T follicular helper cell (primary cell): ENCODE results near the gene TCP10L.
"Not testable (repeated sequence)": the region's sequence is repeated elsewhere in the genome, so short reads cannot be mapped to it uniquely, and the experiment has no call there.

Source experiments
- DNase-seq: peaks from one replicate; pipeline ENCODE4 v3.0.0-alpha.2; 2020; ENCODE audit warnings: low read depth
- total RNA-seq, 2 experiments: gene quantifications; one replicate each; lab custom pipeline; 2026; lab: John Stamatoyannopoulos, UW

TCP10L gene, protein sequence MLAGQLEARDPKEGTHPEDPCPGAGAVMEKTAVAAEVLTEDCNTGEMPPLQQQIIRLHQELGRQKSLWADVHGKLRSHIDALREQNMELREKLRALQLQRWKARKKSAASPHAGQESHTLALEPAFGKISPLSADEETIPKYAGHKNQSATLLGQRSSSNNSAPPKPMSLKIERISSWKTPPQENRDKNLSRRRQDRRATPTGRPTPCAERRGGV
- total RNA-seq: 0.09 to 0.96 reads per million in 2 experiments

DNA sequence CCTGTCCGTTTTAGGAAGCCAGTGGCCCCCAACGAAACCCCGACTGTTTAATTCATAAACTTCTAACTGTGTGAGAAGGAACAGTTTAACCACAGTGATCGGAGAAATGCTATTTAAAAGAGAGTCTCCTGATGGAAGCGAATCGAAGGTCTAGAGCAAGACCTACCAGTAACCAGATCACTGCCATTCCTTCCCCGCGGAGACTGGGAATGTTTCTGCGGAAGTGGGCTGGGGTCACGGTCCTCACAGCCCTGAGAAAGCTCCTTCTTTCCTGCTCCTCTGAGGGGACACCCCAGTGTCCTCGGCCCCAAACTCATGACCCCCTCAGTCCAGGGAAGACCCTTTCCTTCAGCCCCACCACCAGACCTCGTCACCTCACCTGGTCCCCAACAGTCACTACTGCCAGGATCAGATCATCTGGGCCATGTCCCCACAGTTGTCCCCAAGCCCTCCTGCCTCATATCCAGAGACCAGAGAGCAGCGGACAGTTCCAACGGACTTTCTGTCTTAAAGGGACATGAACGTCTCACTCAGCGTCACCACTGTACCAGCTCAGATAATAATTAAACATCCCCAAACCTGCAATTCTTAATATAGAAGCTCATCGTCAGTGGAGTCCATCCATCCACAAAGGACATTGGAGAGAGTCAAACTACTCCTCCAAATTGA, at the start of gene TCP10L:
TCP10L (minus strand) TSS at position 482 of the 669 bp plus-strand sequence. CDS start 1,219 bp downstream, outside the sequence.
- no peak for DNase-seq

- no peak for DNase-seq
These were observed 41.4 kb upstream of the TCP10L start for GRCh38 chr21:32626621-32627196.

DNA sequence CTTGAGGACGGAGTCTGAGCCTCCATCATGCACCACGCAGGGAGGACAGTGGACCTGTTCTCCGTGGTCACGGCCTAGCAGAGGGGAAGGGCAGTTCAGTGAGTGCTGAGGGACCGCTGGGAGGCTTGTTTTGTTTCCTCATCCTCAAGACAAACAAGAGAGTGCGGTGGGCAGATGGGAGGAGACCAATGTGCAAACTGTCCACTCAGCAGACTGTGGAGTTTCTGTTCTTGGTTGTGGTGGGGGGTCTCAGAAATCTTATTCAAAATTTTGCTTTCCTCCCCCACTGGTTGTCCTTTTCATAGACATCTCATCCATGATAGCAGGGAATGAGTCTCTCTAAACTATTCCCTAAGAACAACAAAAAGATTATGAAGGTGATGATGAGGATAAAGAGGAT, 32.9 kb upstream of the TCP10L start:
- not testable (repeated sequence) for DNase-seq

DNA sequence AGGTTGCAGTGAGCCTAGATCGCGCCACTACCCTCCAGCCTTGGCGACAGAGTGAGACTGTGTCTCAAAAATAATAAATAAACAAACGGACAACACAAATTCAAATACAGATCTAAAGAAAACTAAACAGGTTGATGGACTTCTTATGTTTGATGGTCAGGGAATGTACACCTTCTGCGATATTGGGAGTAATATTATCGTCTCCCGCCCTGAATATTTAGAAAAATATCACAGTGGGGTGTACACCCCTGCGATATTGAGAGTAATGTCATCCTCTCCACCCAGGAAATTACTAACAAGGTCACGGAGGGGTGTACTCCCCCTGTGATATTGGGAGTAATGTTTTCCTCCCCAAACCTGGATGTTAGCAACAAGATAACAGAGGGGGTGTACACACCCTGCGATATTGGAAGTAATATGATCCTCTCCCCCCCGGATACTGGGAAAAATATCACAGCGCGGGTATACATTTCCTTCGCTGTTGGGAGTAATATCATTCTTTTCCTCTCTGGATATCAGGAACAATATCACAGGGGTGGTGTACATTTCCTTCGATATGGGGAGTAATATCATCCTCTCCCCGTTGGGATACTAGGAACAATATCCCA, 28.2 kb upstream of the TCP10L start:
- no peak for DNase-seq

DNA sequence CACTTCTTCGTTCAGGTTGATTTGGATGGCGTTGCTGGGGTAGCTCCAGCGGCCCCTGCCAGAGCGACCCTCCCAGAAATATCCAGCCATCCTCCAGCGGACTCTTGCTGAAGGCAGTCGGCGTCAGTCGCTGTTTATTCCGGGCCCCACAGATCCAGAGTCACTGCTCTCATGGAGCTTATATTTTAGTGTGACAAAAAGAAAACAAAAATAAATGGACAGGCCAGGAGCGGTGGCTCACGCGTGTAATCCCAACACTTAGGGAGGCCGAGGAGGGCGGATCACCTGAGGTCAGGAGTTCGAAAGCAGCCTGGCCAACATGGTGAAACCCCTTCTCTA, 27.6 kb upstream of the TCP10L start:
- DNase-seq: no peak

- peak; percentile 82 for DNase-seq
These were observed 27.0 kb upstream of the TCP10L start, which contains the start of gene CFAP298 for GRCh38 chr21:32612075-32612998. Gene CFAP298, minus strand, starts transcription at chr21:32612377. Its CDS starts 134 bp downstream, at chr21:32612243.

GRCh38 chr21:32611471-32611997, 26.2 kb upstream of the TCP10L start:
- peak; percentile 9 for DNase-seq

- DNase-seq: not testable (repeated sequence)
These were observed 25.6 kb upstream of the TCP10L start for GRCh38 chr21:32610940-32611339.

DNA sequence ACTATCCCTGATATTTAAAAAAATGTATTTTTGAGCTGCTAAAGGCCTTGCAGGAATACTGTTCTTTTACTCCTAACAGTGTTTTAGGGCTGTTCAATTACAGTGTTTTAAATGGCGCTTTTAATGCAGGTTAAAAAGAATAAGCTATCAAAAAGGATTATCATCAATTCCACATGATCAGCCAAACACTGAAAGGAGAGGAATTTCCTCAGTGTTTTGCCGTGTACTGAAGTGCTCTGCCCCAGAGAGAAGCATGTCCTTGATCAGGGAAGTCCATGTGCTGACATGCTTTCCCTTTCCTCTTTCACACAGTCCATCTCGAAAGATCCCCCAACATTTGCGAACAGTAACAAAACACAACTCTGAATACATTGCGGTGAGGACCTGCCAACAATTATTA, 23.5 kb upstream of the TCP10L start:
- no peak for DNase-seq

- no peak for DNase-seq
These were observed 20.1 kb upstream of the TCP10L start for GRCh38 chr21:32605469-32605868.

DNA sequence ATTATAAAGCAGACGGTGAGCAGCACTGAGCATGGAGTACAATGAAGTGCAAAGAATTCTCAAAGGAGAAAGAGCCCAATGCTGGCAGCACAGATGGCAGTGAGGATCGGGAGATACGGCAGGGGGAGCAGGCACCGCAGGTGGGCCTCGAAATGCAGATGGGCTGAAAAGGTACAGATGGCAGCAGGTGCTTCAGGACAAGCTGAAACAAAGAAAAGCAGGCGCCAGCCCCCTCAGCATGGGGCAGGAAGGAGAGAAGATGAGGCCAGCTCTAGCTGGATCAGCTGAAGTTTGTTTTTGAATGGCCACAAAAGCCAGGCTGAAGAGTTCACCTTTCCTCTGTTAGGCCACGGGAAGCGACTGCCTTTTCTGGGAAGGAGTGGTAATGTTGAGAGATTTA, 19.1 kb upstream of the TCP10L start:
- DNase-seq: no peak

- no peak for DNase-seq
These were observed 17.8 kb upstream of the TCP10L start for GRCh38 chr21:32603131-32603530.

DNA sequence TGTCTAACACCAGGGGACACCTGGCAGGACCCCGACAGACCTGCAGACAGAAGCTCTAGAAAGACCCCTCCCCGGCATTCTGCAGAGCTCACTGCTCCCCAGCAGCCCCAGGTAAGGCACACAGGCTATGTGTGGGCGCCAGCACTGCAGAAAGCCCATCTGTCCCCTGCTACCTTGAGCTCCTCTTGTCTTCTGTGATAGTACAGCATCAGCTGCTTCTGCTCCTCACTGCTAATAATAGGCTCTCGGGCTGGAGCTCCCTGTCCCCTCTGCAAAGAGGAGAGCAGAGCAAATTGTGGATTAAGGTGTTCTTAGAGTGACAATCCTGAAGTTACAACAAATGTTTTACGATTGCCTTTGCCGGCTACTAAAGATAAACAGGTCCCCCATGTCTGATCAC, 16.8 kb upstream of the TCP10L start:
- DNase-seq: no peak

- no peak for DNase-seq
These were observed 14.2 kb upstream of the TCP10L start for GRCh38 chr21:32599526-32599925.

- no peak for DNase-seq
These were observed 13.8 kb upstream of the TCP10L start for GRCh38 chr21:32599091-32599490.

GRCh38 chr21:32597205-32597604, 11.9 kb upstream of the TCP10L start:
- DNase-seq: no peak

DNA sequence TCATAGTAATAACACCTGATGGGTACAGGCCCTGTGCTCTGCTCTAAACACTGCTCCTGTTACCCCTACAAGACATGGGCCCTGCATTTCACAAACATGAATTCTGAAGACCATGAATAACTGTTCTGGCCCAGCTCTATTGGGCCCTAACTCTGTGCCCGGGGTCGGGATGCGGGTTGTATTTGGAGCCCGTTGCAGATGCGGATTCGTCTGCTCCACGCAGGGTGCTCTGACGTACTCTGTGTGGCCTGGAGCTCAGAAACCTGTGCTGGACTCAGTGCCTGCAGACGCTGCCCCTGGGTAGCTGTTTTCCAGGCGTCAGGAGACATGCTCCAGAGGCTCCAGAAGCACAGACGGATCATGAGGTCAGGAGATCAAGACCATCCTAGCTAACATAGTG, 10.1 kb upstream of the TCP10L start:
- no peak for DNase-seq

DNA sequence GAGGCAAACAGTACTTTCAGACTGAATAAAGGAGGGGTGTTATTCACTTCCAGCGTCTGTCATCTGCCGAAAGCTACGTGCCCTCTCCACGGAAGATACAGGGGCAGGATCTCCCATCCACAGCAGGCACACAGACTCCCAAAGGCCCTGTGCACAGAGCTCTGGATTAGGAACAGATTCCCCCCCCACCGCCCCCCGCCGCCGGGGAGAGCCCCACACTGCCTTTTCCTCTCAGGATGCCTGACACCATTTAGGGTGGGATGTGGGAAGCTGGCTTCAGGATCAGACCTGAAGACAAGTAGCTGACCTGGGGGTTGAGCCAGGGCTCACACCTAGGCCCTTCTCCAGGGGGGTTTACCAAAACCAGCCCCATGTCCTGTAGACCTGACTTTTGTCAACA, 8.4 kb upstream of the TCP10L start:
- DNase-seq: no peak

DNA sequence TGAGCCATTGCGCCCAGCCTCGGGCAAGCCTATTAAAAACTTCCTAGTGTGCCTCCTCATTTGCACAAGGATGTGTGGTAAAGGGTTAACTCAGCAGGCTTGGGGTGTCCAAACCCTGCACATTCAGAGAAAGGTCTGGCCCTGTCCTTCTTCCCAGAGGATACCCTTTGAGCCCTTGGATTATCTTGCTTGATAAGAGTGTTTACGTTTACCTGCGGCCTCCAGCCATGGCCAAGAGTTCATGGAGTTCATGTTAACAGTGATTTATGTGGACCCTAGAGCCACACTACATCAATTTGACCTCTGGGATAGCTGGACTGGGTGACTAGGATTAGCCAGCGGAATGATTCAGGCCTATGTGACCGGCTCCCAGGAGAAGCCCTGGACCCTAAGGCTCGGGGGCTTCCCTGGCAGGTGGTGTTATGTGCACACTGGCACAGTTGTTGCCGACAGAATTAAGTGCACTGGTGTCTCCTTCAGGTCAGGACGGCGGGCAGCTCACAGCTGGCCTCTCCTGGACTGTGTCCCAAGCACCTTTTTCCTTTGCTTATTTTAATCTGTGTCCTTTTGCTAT, 7.7 kb upstream of the TCP10L start:
- no peak for DNase-seq

DNA sequence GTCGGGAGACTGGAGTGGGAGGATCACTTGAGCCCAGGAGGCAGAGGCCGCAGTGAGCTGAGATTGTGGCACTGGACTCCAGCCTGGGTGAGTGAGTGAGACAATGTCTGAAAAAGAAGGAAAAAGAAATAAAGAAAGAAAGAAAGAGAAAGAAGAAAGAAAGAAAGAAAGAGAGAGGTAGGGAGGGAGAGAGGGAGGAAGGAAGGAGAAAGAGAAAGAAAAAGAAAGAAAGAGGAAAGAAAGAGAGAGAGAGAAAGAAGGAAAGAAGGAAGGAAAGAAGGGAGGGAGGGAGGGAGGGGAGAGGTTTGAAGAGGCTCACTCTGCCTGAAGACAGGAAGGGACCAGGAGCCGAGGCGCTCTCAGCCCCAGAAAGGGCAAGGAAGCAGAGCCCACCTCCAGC, 4.8 kb upstream of the TCP10L start:
- DNase-seq: no peak

DNA sequence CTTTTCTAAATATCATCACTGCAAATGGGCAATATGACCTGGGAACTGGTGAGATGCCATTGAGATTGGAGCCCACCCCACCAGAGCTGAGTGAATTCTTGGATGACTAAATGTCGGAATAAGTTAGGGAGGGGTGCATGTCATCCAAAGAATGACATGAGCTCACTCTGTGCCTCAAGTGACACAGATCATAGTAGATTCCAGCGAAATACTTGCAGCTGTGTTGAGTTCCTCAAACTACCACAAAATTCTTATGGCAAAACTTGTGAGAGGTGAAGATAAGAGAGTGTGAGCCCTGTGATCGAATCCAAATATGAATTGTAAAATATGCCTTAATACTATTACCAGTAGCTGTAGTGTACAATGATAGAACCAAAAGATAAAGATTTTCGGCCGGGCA, 2.3 kb upstream of the TCP10L start:
- no peak for DNase-seq
